Esophagus squamous epithelium (tissue), 5 donors: Measurements from ENCODE around the gene IP6K3. TPM values are rescaled to one million over a fixed set of nuclear protein-coding genes. Genes with fewer than 3 reads are reported as not detected.
A peak's percentile ranks its signal among the peaks of the same experiment; 100 is the strongest.

Experiments used
- DNase-seq: peaks from one replicate; lab custom pipeline; 2025; lab: John Stamatoyannopoulos, UW
- H3K27ac ChIP-seq, 4 donors: fragments of 200-600 bp; sonication (generic); one replicate each; pipeline ENCODE4 v1.5.1; 2016 to 2019; ENCODE audit warnings: mild to moderate bottlenecking in 1 of 4
- H3K27me3 ChIP-seq, 4 donors: fragments of 200-600 bp; sonication (generic); 1 replicate in 3 of 4; 2 replicates in 1 of 4; pipeline versions ENCODE4 v1.5.1 to v1.6.0; 2017 to 2021; ENCODE audit warnings: antibody characterized with exemption in 1 of 4
- H3K36me3 ChIP-seq, 3 donors: fragments of 200-600 bp; sonication (generic); one replicate each; pipeline ENCODE4 v1.5.1; 2016 to 2019
- H3K4me1 ChIP-seq, 3 donors: fragments of 200-600 bp; sonication (generic); one replicate each; pipeline ENCODE4 v1.5.1; 2017 to 2019
- H3K4me3 ChIP-seq, 4 donors: fragments of 200-600 bp; sonication (generic); 1 replicate in 3 of 4; 2 replicates in 1 of 4; pipeline ENCODE4 v1.5.1; 2016 to 2019; ENCODE audit warnings: mild to moderate bottlenecking in 2 of 4, moderate library complexity in 1 of 4
- H3K9me3 ChIP-seq, 3 donors: fragments of 200-600 bp; sonication (generic); one replicate each; pipeline ENCODE4 v1.5.1; 2016 to 2019
- CTCF ChIP-seq, 6 experiments: fragments of 450-650 bp in 4 of 6; fragments of 200-600 bp in 2 of 6; sonication (generic) in 2 of 6; IDR thresholded peaks; one replicate each; pipeline ENCODE4 v1.5.1; 2016 to 2019; ENCODE audit warnings: antibody characterized with exemption in 6 of 6, mild to moderate bottlenecking in 4 of 6, moderate library complexity in 4 of 6
- POLR2A ChIP-seq, 4 donors: fragments of 450-650 bp; IDR thresholded peaks; one replicate each; pipeline ENCODE4 v1.6.1; 2017; ENCODE audit warnings: antibody characterized with exemption in 4 of 4, mild to moderate bottlenecking in 4 of 4, moderate library complexity in 3 of 4
- WGBS, 2 donors: methylation state at CpG; one replicate each; pipeline ENCODE4 v1.1.5; 2018; 5-methylcytosine and 5-hydroxymethylcytosine counted together
- intact Hi-C: fragments of 100-400 bp; cut with DNase I; formaldehyde crosslinking; loops from one replicate; pipeline ENCODE4 v1.15.0; 2022
- total RNA-seq, 4 donors: library from RNA; depleted of rRNA; stranded (reverse); fragments of >200 nt; gene quantifications; one replicate each; pipeline ENCODE4 v1.1.0, GENCODE V29; 2016
- donor health status: DM: yes; HTN: yes; CAD: no.

IP6K3 gene
- 1 to 10 TPM in 2 of 4 donors, under 1 TPM in 1, not detected in 1; 0.75 to 5.5 (median 1.7) TPM for total RNA-seq

GRCh38 chr6:33746651-33747100 lies at the start of gene IP6K3:
Gene IP6K3 (minus strand): TSS chr6:33746905. CDS start chr6:33735476, 11,429 bp downstream.
- Histone ChIP-seq H3K4me3 (peak within 1 kb of the TSS; percentile 12 to 58 (median 34)), H3K27ac (peak within 1 kb of the TSS; percentile 66 to 91 (median 82)), H3K4me1 (peaks cover 5 to 38% (median 24%) of the 10 kb centered on the region in 3 donors), H3K36me3 (no peaks in the 10 kb centered on the region), H3K27me3 (peaks cover 0 to 39% (median 0%) of the 10 kb centered on the region in 4 donors), H3K9me3 (no peaks in the 10 kb centered on the region)
- TF ChIP-seq POLR2A (IDR thresholded peaks at IDR 0.05): peak in 2 of 4 donors; percentile 37 to 48
- no peak for TF ChIP-seq CTCF (IDR thresholded peaks at IDR 0.05)
- no peak for DNase-seq
- intact Hi-C loops: no loop called here
- WGBS, 2 donors: 38% methylated on average over 7 of the region's 10 CpGs; no CpG with 5 or more reads in 1 of the 2 donors

- Histone ChIP-seq H3K4me3 (no peak overlapping the region), H3K36me3 (no peaks in the 10 kb centered on the region), H3K27ac (no peak overlapping the region), H3K9me3 (no peaks in the 10 kb centered on the region), H3K4me1 (no peaks in the 10 kb centered on the region), H3K27me3 (peaks cover 0 to 69% (median 0%) of the 10 kb centered on the region in 4 donors)
- TF ChIP-seq CTCF (IDR thresholded peaks at IDR 0.05): no peak
- TF ChIP-seq POLR2A (IDR thresholded peaks at IDR 0.05): no peak
- intact Hi-C loops: no loop called here
- no peak for DNase-seq
- 52 to 54% methylated on average over 4 to 13 of the region's 14 CpGs for WGBS, 2 donors
Measured at GRCh38 chr6:33794910-33795623, 48.4 kb upstream of the IP6K3 start.

- Histone ChIP-seq H3K4me3 (no peak overlapping the region), H3K4me1 (peaks cover 0 to 10% (median 5%) of the 10 kb centered on the region in 3 donors), H3K27me3 (peaks cover 0 to 48% (median 0%) of the 10 kb centered on the region in 4 donors), H3K9me3 (no peaks in the 10 kb centered on the region), H3K27ac (no peak overlapping the region), H3K36me3 (no peaks in the 10 kb centered on the region)
- 61 to 68% methylated on average over 5 to 7 of the region's 10 CpGs for WGBS, 2 donors
- no peak for TF ChIP-seq CTCF (IDR thresholded peaks at IDR 0.05)
- TF ChIP-seq POLR2A (IDR thresholded peaks at IDR 0.05): no peak
- no peak for DNase-seq
- intact Hi-C loops: no loop called here
Measured at GRCh38 chr6:33792981-33793380, 46.3 kb upstream of the IP6K3 start.

- TF ChIP-seq POLR2A (IDR thresholded peaks at IDR 0.05) (no peak), CTCF (IDR thresholded peaks at IDR 0.05) (no peak)
- intact Hi-C loops: no loop called here
- peaks cover 0 to 2% (median 0%) of the 10 kb centered on the region in 3 donors for H3K36me3 ChIP-seq
- WGBS, 2 donors: 77 to 88% methylated on average over 7 of the region's 7 CpGs
- H3K27ac ChIP-seq: no peak overlapping the region
- H3K4me1 ChIP-seq: peaks cover 13 to 23% (median 18%) of the 10 kb centered on the region in 3 donors
- DNase-seq: no peak
- peaks cover 0 to 34% (median 0%) of the 10 kb centered on the region in 4 donors for H3K27me3 ChIP-seq
- H3K4me3 ChIP-seq: no peak overlapping the region
- H3K9me3 ChIP-seq: no peaks in the 10 kb centered on the region
Measured at GRCh38 chr6:33791620-33792019, 44.9 kb upstream of the IP6K3 start.

- TF ChIP-seq POLR2A (IDR thresholded peaks at IDR 0.05) (no peak), CTCF (IDR thresholded peaks at IDR 0.05) (no peak)
- intact Hi-C loops: no loop called here
- Histone ChIP-seq H3K9me3 (no peaks in the 10 kb centered on the region), H3K27ac (no peak overlapping the region), H3K4me1 (peaks cover 18 to 30% (median 25%) of the 10 kb centered on the region in 3 donors), H3K27me3 (peaks cover 0 to 28% (median 0%) of the 10 kb centered on the region in 4 donors), H3K4me3 (no peak overlapping the region), H3K36me3 (peaks cover 0 to 9% (median 0%) of the 10 kb centered on the region in 3 donors)
- DNase-seq: no peak
- WGBS, 2 donors: 91 to 100% methylated on average over 5 of the region's 5 CpGs
Measured at GRCh38 chr6:33790910-33791309, 44.2 kb upstream of the IP6K3 start.
